ENCODE results near the gene CHRDL2. TPM values are rescaled to one million over a fixed set of nuclear protein-coding genes. Genes with fewer than 3 reads are reported as not detected.

The CHRDL2 gene
- total RNA-seq, 1 experiment from 2014 or later, result not detected

DNA sequence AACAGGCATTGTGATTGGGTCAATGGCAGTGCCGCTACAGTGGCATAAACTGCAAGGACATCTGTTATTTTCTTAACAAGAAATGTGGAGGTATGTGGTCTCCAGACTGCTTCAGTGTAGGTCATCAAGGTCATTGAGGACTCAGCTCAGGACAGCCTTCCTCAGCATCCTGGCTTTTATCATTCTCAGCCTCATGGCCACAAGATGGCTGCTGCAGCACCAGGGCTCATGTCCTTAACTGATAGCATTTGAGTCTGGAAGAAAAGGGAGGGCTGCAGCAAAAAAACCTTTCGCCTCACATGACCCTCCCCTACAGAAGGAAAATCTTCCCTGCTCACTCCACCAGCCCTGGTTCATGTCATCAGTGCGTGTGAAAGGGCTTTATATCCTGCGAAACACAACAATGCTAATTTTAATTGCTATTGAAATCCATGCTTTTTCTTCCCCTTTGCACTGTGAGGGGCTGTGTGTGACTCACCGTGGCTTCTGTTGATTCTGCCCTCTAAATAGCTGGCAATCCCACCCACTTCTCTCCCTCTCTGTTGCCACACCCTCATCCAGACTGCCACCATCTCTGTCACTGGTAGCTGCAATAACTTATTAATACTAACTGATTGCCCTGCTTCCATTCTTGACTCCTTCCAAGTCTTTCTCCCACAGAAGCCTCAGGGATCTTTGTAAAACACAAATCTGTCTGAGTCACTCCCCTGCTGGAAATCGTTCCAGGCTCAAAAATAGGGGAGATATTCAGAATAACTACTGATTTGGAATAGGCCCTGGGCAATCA lies 43.8 kb downstream of the CHRDL2 start:
- no peak for ATAC-seq
- Histone ChIP-seq H3K4me3 (replicated peaks in 1 of 2; ENCODE audit: low read depth in 1 of 2, low read length in 2 of 2) (no peak overlapping the region), H3K9me2 (ENCODE audit: insufficient read depth) (no peaks in the 10 kb centered on the region)

DNA sequence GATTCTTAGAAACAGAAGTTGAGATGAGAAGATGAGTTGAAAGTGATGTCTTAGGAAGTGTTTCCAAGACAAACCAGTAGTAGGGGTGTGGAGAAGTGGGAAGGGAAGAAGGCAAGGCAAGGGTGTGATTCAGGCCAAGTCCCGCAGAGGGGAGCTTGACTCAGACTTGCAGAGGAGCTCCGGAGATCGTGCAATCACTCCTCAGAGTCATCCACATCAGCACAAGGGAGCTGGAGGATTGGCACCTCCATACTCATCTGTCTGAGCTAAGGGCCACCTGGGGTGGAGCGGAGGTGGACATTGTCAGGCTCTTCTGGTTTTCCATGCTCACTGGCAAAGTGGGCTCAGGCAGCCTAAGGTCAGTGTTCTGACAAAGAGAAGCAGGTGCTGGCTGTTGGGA lies 44.4 kb downstream of the CHRDL2 start:
- Histone ChIP-seq H3K36me3 (ENCODE audit: control insufficient read depth in 1 of 2, insufficient read depth in 2 of 2, low read length in 2 of 2) (no peaks in the 10 kb centered on the region), H3K27me3 (ENCODE audit: insufficient read depth, low read length) (no peaks in the 10 kb centered on the region), H3K79me2 (ENCODE audit: insufficient read depth, low read length) (no peaks in the 10 kb centered on the region), H3K4me3 (replicated peaks in 1 of 2; ENCODE audit: low read depth in 1 of 2, low read length in 2 of 2) (no peak overlapping the region), H3K9me3 (ENCODE audit: control insufficient read depth in 1 of 2, insufficient read depth in 1 of 2, low read depth in 1 of 2, low read length in 2 of 2) (no peaks in the 10 kb centered on the region), H3K9ac (ENCODE audit: low read length) (no peak overlapping the region), H3K4me1 (ENCODE audit: control insufficient read depth in 1 of 2, insufficient read depth in 2 of 2, low read length in 2 of 2) (peaks cover 0 to 9% of the 10 kb centered on the region in 2 experiments; a peak in 1 of 4 replicates), H3K4me2 (ENCODE audit: low read length) (no peak overlapping the region), H4K20me1 (ENCODE audit: insufficient read depth) (no peaks in the 10 kb centered on the region), H3K9me2 (ENCODE audit: insufficient read depth) (no peaks in the 10 kb centered on the region), H2AFZ (ENCODE audit: low read depth, low read length, poor library complexity, severe bottlenecking) (no peak overlapping the region), H3K27ac (ENCODE audit: low read depth, low read length) (no peak overlapping the region)
- TF ChIP-seq, protein P1, sequence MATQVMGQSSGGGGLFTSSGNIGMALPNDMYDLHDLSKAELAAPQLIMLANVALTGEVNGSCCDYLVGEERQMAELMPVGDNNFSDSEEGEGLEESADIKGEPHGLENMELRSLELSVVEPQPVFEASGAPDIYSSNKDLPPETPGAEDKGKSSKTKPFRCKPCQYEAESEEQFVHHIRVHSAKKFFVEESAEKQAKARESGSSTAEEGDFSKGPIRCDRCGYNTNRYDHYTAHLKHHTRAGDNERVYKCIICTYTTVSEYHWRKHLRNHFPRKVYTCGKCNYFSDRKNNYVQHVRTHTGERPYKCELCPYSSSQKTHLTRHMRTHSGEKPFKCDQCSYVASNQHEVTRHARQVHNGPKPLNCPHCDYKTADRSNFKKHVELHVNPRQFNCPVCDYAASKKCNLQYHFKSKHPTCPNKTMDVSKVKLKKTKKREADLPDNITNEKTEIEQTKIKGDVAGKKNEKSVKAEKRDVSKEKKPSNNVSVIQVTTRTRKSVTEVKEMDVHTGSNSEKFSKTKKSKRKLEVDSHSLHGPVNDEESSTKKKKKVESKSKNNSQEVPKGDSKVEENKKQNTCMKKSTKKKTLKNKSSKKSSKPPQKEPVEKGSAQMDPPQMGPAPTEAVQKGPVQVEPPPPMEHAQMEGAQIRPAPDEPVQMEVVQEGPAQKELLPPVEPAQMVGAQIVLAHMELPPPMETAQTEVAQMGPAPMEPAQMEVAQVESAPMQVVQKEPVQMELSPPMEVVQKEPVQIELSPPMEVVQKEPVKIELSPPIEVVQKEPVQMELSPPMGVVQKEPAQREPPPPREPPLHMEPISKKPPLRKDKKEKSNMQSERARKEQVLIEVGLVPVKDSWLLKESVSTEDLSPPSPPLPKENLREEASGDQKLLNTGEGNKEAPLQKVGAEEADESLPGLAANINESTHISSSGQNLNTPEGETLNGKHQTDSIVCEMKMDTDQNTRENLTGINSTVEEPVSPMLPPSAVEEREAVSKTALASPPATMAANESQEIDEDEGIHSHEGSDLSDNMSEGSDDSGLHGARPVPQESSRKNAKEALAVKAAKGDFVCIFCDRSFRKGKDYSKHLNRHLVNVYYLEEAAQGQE (IDR thresholded peaks at IDR 0.05; ENCODE audit: low read depth), result no peak
- no peak for TF ChIP-seq CEBPB (IDR thresholded peaks at IDR 0.05; ENCODE audit: low read depth)
- DNase-seq (ENCODE audit: low read depth, low spot score), result no peak
- intact Hi-C loops (cut with micrococcal nuclease), result no loop called here
- RAD21 ChIA-PET (ENCODE audit: low non-redundant PET in 1 of 2, low total read pairs in 2 of 2, uncharacterized antibody in 2 of 2, unreplicated experiment in 2 of 2), result no interaction called here
- CTCF ChIA-PET, result interaction anchor here (1.5 kb wide), 1 partner anchor 16 kb away, joined by 6 read pairs; no protein-coding TSS in a partner anchor
- no peak for ATAC-seq
- POLR2A ChIA-PET, result no interaction called here
- no TSS peak for BruUV-seq (replicated peaks)

More for the DNA sequence above, 43.8 kb downstream of the CHRDL2 start:
- POLR2A ChIA-PET, result no interaction called here
- RAD21 ChIA-PET (ENCODE audit: low non-redundant PET in 1 of 2, low total read pairs in 2 of 2, uncharacterized antibody in 2 of 2, unreplicated experiment in 2 of 2), result no interaction called here
- no peak for DNase-seq (ENCODE audit: low read depth, low spot score)
- intact Hi-C loops (cut with micrococcal nuclease), result no loop called here
- Histone ChIP-seq H3K79me2 (ENCODE audit: insufficient read depth, low read length) (no peaks in the 10 kb centered on the region), H2AFZ (ENCODE audit: low read depth, low read length, poor library complexity, severe bottlenecking) (no peak overlapping the region), H3K9ac (ENCODE audit: low read length) (no peak overlapping the region), H3K4me2 (ENCODE audit: low read length) (no peak overlapping the region), H3K27ac (ENCODE audit: low read depth, low read length) (no peak overlapping the region), H4K20me1 (ENCODE audit: insufficient read depth) (no peaks in the 10 kb centered on the region), H3K4me1 (ENCODE audit: control insufficient read depth in 1 of 2, insufficient read depth in 2 of 2, low read length in 2 of 2) (peaks cover 0 to 9% of the 10 kb centered on the region in 2 experiments; a peak in 1 of 4 replicates), H3K36me3 (ENCODE audit: control insufficient read depth in 1 of 2, insufficient read depth in 2 of 2, low read length in 2 of 2) (no peaks in the 10 kb centered on the region), H3K9me3 (ENCODE audit: control insufficient read depth in 1 of 2, insufficient read depth in 1 of 2, low read depth in 1 of 2, low read length in 2 of 2) (no peaks in the 10 kb centered on the region), H3K27me3 (ENCODE audit: insufficient read depth, low read length) (no peaks in the 10 kb centered on the region)
- no peak for TF ChIP-seq EGR1 (IDR thresholded peaks at IDR 0.05; ENCODE audit: low read depth)
- CTCF ChIA-PET, result interaction anchor here (1.5 kb wide), 1 partner anchor 15 kb away, joined by 6 read pairs; no protein-coding TSS in a partner anchor
- no TSS peak for BruUV-seq (replicated peaks)

All from HCT116 (cell line).